Fibroblast of villous mesenchyme (primary cell): ENCODE data around the gene MYB. TPM values are rescaled to one million over a fixed set of nuclear protein-coding genes. Genes with fewer than 3 reads are reported as not detected.
"Not testable (repeated sequence)": the region's sequence is repeated elsewhere in the genome, so short reads cannot be mapped to it uniquely, and the experiment has no call there.

ENCODE experiments used
- DNase-seq: peaks from one replicate; pipeline ENCODE4 v3.0.0-alpha.2; 2010; ENCODE audit warnings: low read depth
- H3K4me3 ChIP-seq: 2 replicates; pipeline ENCODE4 v1.5.1; 2011; ENCODE audit warnings: low read depth, mild to moderate bottlenecking, low read length
- total RNA-seq: library from RNA; depleted of rRNA; stranded (reverse); fragments of >200 nt; gene quantifications from 2 replicates; pipeline ENCODE4 v1.2.3, GENCODE V29; 2012
- TF ChIP-seq, protein P1 (sequence below): IDR thresholded peaks from 2 replicates; pipeline ENCODE4 v1.5.1; 2012; ENCODE audit warnings: low read depth, mild to moderate bottlenecking, low read length; ENCODE audit not compliant: insufficient read depth

The MYB gene
- 0.32 and 0.43 TPM in 2 replicates for total RNA-seq

DNA sequence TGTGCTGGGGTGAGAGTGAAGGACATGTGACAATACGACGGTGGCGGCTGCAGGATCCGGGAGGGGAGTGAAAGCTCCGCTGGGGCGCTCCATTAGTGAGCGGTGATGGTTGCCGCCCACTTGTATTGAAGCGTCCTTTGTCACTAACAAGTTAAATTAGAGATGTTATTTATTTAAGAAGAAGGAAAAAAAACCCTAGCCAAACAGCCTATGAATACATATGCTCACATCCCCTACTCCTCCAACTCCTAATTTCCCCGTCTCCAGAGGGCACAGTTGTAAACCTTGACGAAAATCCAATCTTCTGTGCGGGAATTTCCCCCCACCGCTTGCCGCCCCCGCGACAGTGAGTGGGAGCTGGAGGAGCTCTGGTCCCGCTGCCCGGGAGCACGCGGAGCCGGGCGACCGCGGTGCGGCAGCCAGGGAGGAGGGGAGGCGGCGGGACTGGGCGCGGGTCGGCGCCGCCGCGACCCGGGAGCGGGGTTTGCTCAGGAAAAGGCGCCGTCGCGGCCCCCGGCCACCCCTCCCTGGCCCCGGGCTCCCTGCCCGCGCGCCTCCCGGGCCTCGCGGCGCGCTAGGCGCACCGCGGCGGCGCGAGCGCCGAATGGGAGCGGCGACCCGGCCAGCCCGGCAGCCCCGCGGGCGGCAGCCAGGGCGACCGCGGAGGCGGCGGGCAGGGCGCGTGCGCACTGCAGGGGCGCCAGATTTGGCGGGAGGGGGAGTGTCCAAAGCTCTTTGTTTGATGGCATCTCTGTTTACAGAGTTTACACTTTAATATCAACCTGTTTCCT is at the start of gene MYB:
MYB (plus strand) TSS at position 767 of the 791 bp plus-strand sequence. CDS start 206 bp downstream, outside the sequence.
- TF ChIP-seq, protein P1, sequence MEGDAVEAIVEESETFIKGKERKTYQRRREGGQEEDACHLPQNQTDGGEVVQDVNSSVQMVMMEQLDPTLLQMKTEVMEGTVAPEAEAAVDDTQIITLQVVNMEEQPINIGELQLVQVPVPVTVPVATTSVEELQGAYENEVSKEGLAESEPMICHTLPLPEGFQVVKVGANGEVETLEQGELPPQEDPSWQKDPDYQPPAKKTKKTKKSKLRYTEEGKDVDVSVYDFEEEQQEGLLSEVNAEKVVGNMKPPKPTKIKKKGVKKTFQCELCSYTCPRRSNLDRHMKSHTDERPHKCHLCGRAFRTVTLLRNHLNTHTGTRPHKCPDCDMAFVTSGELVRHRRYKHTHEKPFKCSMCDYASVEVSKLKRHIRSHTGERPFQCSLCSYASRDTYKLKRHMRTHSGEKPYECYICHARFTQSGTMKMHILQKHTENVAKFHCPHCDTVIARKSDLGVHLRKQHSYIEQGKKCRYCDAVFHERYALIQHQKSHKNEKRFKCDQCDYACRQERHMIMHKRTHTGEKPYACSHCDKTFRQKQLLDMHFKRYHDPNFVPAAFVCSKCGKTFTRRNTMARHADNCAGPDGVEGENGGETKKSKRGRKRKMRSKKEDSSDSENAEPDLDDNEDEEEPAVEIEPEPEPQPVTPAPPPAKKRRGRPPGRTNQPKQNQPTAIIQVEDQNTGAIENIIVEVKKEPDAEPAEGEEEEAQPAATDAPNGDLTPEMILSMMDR = no peak
- peak; percentile 38 for DNase-seq
- H3K4me3 ChIP-seq = peak within 1 kb of the TSS; percentile 68

DNA sequence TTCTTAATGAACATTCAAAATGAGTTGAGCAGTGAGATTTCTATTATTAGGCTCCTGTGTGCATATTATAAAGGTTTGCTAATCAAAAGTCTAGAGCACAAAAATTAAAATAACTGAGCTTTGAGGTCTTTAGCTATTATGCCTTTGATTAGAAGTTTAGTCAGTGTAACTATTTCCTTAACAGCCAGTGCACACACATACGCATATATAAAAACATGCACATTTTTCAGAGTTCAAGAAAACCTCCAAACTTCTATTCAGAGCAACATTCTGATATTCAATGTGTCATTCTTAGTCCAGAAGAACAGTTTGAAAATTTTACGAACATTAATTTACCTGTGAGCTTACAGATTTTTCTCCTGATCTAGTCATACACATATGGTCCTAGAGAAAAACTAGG is 48.3 kb upstream of the MYB start:
- no peak for DNase-seq
- no peak overlapping the region for H3K4me3 ChIP-seq
- TF ChIP-seq, protein P1 = no peak

DNA sequence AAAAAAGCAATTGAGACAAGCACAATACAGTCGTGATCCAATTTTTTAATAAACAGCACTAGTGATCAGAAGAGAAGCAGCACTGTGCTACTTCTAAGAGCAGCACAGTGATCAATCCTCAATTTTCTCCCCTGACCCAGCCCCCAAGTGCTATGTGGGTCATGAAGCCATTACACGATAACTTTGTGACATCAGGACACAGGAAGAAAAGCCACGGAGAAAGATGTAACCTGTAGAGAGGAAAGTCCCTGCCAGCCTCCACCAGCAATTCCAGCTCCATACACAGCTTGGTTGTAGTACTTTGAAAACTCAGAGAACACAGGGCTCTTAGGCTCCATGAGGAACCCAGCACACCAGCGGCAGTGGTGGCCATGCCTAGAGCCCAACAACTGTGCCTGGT is 45.3 kb upstream of the MYB start:
- no peak overlapping the region for H3K4me3 ChIP-seq
- TF ChIP-seq, protein P1 = no peak
- DNase-seq = no peak

DNA sequence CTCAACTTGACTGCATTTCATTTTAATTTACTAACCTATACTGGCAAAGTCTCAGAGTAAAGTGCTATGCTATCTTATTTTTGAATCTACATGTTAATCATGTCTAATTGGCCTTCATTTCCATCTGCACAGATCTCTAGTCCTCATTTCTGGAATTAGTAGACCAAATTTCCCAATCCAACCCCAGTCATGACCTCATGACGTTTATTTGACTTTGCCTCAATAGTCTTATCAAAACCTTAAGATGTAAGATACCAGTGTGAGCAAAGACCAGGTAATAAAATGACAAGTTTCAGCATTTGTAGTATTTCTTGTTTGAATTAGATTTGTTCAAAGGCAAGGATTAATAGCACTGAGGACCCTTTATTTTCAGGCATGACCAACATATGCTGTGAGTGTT is 43.3 kb upstream of the MYB start:
- no peak overlapping the region for H3K4me3 ChIP-seq
- no peak for DNase-seq
- TF ChIP-seq, protein P1 = no peak

DNA sequence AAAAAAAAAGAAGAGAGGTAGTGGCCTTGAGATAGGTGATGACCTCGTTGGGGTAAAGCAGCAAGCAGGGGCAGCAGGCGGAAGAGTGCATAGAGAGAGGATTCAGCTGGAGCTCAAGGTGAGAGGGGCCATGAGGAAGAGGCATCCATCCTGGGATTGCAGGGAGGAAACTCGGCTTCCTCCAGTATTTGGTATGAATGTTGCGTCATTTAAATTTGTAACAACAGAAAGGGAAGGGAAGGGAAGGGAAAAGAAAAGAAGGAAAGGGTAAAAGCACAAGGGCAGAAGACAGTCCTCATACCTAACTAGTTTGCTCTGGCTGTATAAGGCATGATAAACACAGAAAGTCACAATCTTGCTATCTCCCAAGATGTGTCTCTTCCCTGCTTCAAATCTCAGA is 39.9 kb upstream of the MYB start:
- DNase-seq = no peak
- TF ChIP-seq, protein P1 = no peak
- no peak overlapping the region for H3K4me3 ChIP-seq

DNA sequence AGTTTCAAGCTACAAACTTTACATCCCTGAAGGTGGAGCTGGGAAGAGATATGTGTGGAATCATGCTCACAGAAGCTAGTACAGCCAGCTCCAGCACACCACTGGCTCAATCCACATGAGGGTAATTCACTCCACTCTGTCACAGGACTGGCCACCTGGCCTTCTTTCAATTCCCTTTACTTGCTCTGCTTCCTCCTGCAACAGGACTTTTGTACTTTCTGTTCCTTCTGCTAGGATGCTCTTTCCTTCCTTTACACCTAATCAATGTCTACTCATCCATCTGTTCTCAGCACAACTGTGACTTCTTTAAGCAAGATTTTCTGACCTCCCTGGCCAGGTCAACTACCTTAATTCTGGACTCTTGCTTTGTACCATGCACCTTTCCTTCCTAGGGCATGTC is 39.4 kb upstream of the MYB start:
- TF ChIP-seq, protein P1 = no peak
- H3K4me3 ChIP-seq = no peak overlapping the region
- no peak for DNase-seq

DNA sequence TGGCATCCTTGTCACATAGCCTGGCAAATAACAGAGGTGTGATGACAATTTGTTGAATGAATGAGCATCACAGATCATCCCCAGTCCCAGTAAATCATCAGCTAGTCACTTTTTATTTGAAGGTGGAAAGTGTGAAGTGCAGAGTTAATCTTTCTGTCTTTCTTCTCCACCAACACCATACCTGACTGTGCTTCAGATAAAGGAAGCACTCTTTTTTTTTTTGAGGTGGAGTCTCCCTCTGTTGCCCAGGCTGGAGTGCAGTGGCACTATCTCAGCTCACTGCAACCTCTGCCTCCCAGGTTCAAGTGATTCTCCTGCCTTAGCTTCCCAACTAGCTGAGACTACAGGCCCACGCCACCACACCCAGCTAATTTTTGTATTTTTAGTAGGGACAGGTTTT is 38.9 kb upstream of the MYB start:
- H3K4me3 ChIP-seq, DNase-seq: not testable (repeated sequence)
